HepG2 (cell line): ENCODE data around the gene GRHL1. TPM values are rescaled to one million over a fixed set of nuclear protein-coding genes. Genes with fewer than 3 reads are reported as not detected.

ENCODE experiments used
- FOXA3 ChIP-seq: IDR thresholded peaks from 2 replicates; pipeline ENCODE4 v1.6.1; 2016; ENCODE audit warnings: missing genetic modification reagents, missing compliant biosample characterization
- HMGXB3 ChIP-seq: sonication (generic); formaldehyde crosslinking; IDR thresholded peaks from 2 replicates; pipeline ENCODE4 v1.4.0; 2020; ENCODE audit warnings: missing genetic modification reagents, borderline replicate concordance
- IRX3 ChIP-seq: sonication (generic); formaldehyde crosslinking; IDR thresholded peaks from 2 replicates; pipeline ENCODE4 v1.8.1; 2023; ENCODE audit warnings: mild to moderate bottlenecking, low read depth, missing genetic modification reagents, borderline replicate concordance
- KAT7 ChIP-seq: IDR thresholded peaks from 2 replicates; pipeline ENCODE4 v1.6.1; 2018; ENCODE audit warnings: borderline replicate concordance, missing compliant biosample characterization
- KDM4B ChIP-seq: sonication (generic); formaldehyde crosslinking; IDR thresholded peaks from 2 replicates; pipeline ENCODE4 v1.4.0; 2020; ENCODE audit warnings: missing genetic modification reagents
- KLF12 ChIP-seq: sonication (generic); formaldehyde crosslinking; IDR thresholded peaks from 2 replicates; pipeline ENCODE4 v1.4.0; 2020; ENCODE audit warnings: missing genetic modification reagents, borderline replicate concordance
- KLF6 ChIP-seq: IDR thresholded peaks from 2 replicates; pipeline ENCODE4 v1.8.0; 2016; ENCODE audit warnings: missing biosample characterization, missing genetic modification reagents
- NCOA1 ChIP-seq: sonication (generic); formaldehyde crosslinking; IDR thresholded peaks from 2 replicates; pipeline ENCODE4 v1.9.0; 2021; ENCODE audit warnings: missing genetic modification reagents
- NR2F2 ChIP-seq: IDR thresholded peaks from 2 replicates; pipeline ENCODE4 v1.6.1; 2012; ENCODE audit warnings: low read depth, inconsistent platforms, borderline replicate concordance
- POLR2A ChIP-seq, 2 experiments: IDR thresholded peaks; 2 replicates each; pipeline ENCODE4 v1.6.1; 2011; ENCODE audit warnings: low read depth in 2 of 2, low read length in 2 of 2, mild to moderate bottlenecking in 1 of 2, moderate library complexity in 1 of 2; ENCODE audit not compliant: insufficient read depth in 1 of 2
- TEAD2 ChIP-seq: sonication (generic); formaldehyde crosslinking; IDR thresholded peaks from 2 replicates; pipeline ENCODE4 v1.9.0; 2021; ENCODE audit warnings: missing genetic modification reagents
- ZMYM4 ChIP-seq: sonication (generic); formaldehyde crosslinking; IDR thresholded peaks from 2 replicates; pipeline ENCODE4 v1.8.1; 2023; ENCODE audit warnings: mild to moderate bottlenecking, missing genetic modification reagents
- ZNF782 ChIP-seq: sonication (generic); formaldehyde crosslinking; IDR thresholded peaks from 2 replicates; pipeline ENCODE4 v1.4.0; 2020; ENCODE audit warnings: missing genetic modification reagents, mild to moderate bottlenecking, borderline replicate concordance
- ZNF790 ChIP-seq: sonication (generic); formaldehyde crosslinking; IDR thresholded peaks from 2 replicates; pipeline ENCODE4 v1.8.0; 2022; ENCODE audit warnings: missing genetic modification reagents, mild to moderate bottlenecking, borderline replicate concordance
- polyA plus RNA-seq, 8 experiments: library from polyadenylated mRNA; depleted of rRNA in 3 of 8; stranded (reverse) in 7 of 8; unstranded in 1 of 8; fragments of >200 nt; fragmentation: Illumina TruSeq in 4 of 8; extraction: Trizol in 4 of 8; gene quantifications; 2 replicates each; pipeline versions ENCODE4 v1.2.1 to v1.2.3, GENCODE V29; 2011 to 2016; ENCODE audit warnings: low read depth in 4 of 8, missing spikeins in 1 of 8, mixed read lengths in 1 of 8; ENCODE audit not compliant: insufficient read depth in 1 of 8
- total RNA-seq, 5 experiments: library from RNA; depleted of rRNA; stranded (reverse); fragments of >200 nt; fragmentation: Illumina TruSeq; extraction: Trizol; gene quantifications; 2 replicates each; pipeline ENCODE4 v1.2.3, GENCODE V29; 2016; ENCODE audit warnings: low read depth in 1 of 5
- TF ChIP-seq, protein P1 (sequence below): IDR thresholded peaks from 2 replicates; pipeline ENCODE4 v1.6.1; 2012; ENCODE audit warnings: inconsistent platforms
- TF ChIP-seq, protein P2 (sequence below): sonication (generic); formaldehyde crosslinking; IDR thresholded peaks from 2 replicates; pipeline ENCODE4 v1.4.0; 2020; ENCODE audit warnings: missing genetic modification reagents
- TF ChIP-seq, protein P3 (sequence below): sonication (generic); formaldehyde crosslinking; IDR thresholded peaks from 2 replicates; pipeline ENCODE4 v1.4.0; 2020; ENCODE audit warnings: missing genetic modification reagents

Gene GRHL1
- total and polyA plus RNA-seq, 2 of the 13 experiments (the other 11 are each of a cell fraction or from before 2014, with no cell fraction given): 9.3 to 12.0 TPM

DNA sequence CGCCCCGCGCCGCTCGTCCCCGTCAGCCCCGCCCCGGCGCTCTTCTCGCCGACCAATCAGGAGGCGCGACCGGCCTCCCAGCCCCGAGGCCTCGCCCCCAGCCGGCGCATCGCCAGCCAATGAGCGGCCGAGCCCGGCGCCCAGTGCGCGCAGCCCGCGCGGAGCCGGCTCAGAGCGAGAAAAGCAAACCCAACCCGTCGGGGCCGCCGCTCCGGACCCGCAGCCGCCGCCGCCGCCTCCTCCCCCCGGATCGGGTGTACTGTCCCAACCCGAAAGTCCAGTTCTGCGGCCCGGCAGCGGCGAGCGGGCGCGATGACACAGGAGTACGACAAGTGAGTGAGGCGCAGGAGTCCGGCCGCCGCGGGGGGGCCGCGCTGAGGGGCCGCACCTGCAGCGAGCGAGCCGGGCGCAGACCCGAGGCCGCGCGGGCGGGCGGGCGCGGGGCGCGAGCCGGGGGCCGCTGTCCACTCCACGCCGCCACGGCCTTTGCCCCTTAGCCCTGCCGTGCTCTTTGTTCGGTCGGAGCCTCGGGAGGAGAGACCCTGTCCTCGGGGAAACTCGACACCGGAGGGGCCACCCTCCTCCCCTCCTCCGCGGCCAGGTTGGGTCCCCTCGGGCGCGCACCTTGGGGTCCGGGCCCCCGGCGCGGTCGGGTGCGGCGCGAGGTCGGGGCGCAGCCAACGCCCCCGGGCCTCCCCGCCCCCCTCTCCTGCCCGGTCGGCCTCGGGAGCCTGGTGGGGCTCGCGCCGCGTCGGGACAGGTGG, at the start of gene GRHL1 (continued):
- TF ChIP-seq HMGXB3 (CRISPR knock-in tag): no peak
- TF ChIP-seq KLF6 (CRISPR knock-in tag): peak; percentile 47; the same call in 1 of the 2 replicates
- peak; percentile 29; the same call in 1 of the 2 replicates for TF ChIP-seq FOXA3 (CRISPR knock-in tag)
- 0 out of 2 replicates have a peak, but pooled peaks have one; percentile 21 for TF ChIP-seq KDM4B (CRISPR knock-in tag)
- 0 out of 2 replicates have a peak, but pooled peaks have one; percentile 35 for TF ChIP-seq ZMYM4 (CRISPR knock-in tag)
- TF ChIP-seq POLR2A (IDR thresholded peaks at IDR 0.05; ENCODE audit: insufficient read depth in 1 of 2, low read depth in 2 of 2, low read length in 2 of 2): peak; percentile 46; a peak in 1 of 4 replicates
- TF ChIP-seq TEAD2 (CRISPR knock-in tag): 0 out of 2 replicates have a peak, but pooled peaks have one; percentile 40
- 0 out of 2 replicates have a peak, but pooled peaks have one; percentile 35 for TF ChIP-seq IRX3
- peak; percentile 64; the same call in 1 of the 2 replicates for TF ChIP-seq KAT7 (CRISPR knock-in tag)
- TF ChIP-seq, protein P1, sequence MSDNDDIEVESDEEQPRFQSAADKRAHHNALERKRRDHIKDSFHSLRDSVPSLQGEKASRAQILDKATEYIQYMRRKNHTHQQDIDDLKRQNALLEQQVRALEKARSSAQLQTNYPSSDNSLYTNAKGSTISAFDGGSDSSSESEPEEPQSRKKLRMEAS: peak; percentile 59
- peak; percentile 32; the same call in 1 of the 2 replicates for TF ChIP-seq KLF12 (CRISPR knock-in tag)
- TF ChIP-seq NCOA1 (CRISPR knock-in tag): no peak
- TF ChIP-seq ZNF790 (CRISPR knock-in tag): 0 out of 2 replicates have a peak, but pooled peaks have one; percentile 13
- 0 out of 2 replicates have a peak, but pooled peaks have one; percentile 22 for TF ChIP-seq ZNF782
- no peak; the same call in 1 of the 2 replicates for TF ChIP-seq NR2F2
- TF ChIP-seq, protein P2, sequence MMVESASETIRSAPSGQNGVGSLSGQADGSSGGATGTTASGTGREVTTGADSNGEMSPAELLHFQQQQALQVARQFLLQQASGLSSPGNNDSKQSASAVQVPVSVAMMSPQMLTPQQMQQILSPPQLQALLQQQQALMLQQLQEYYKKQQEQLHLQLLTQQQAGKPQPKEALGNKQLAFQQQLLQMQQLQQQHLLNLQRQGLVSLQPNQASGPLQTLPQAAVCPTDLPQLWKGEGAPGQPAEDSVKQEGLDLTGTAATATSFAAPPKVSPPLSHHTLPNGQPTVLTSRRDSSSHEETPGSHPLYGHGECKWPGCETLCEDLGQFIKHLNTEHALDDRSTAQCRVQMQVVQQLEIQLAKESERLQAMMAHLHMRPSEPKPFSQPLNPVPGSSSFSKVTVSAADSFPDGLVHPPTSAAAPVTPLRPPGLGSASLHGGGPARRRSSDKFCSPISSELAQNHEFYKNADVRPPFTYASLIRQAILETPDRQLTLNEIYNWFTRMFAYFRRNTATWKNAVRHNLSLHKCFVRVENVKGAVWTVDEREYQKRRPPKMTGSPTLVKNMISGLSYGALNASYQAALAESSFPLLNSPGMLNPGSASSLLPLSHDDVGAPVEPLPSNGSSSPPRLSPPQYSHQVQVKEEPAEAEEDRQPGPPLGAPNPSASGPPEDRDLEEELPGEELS (CRISPR knock-in tag): peak; percentile 46; the same call in 1 of the 2 replicates
- TF ChIP-seq, protein P3, sequence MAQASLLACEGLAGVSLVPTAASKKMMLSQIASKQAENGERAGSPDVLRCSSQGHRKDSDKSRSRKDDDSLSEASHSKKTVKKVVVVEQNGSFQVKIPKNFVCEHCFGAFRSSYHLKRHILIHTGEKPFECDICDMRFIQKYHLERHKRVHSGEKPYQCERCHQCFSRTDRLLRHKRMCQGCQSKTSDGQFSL (CRISPR knock-in tag): 0 out of 2 replicates have a peak, but pooled peaks have one; percentile 41
